ENCODE measurements around the gene BMERB1.
"Not testable (repeated sequence)": the region's sequence is repeated elsewhere in the genome, so short reads cannot be mapped to it uniquely, and the experiment has no call there.

Gene BMERB1

GRCh38 chr16:15434425-15435215 lies at the start of gene BMERB1:
BMERB1 (plus strand) TSS chr16:15434588; CDS start chr16:15434654, 66 bp downstream.
- peak; percentile 7 for DNase-seq

GRCh38 chr16:15388060-15388459 lies 46.3 kb upstream of the BMERB1 start:
- not testable (repeated sequence) for DNase-seq

GRCh38 chr16:15389916-15390315 lies 44.5 kb upstream of the BMERB1 start:
- not testable (repeated sequence) for DNase-seq

GRCh38 chr16:15393025-15393424 lies 41.4 kb upstream of the BMERB1 start:
- not testable (repeated sequence) for DNase-seq

- not testable (repeated sequence) for DNase-seq
These were observed 38.5 kb upstream of the BMERB1 start, which contains the start of gene MPV17L for GRCh38 chr16:15395631-15396508. MPV17L (plus strand) TSS chr16:15395754; CDS start chr16:15395898, 144 bp downstream.

- DNase-seq, result not testable (repeated sequence)
These were observed 37.9 kb upstream of the BMERB1 start for GRCh38 chr16:15396509-15396829.

- no peak for DNase-seq
These were observed 37.3 kb upstream of the BMERB1 start for GRCh38 chr16:15396948-15397594.

- DNase-seq, result no peak
These were observed 35.6 kb upstream of the BMERB1 start for GRCh38 chr16:15398618-15399316.

GRCh38 chr16:15399317-15399716 lies 35.1 kb upstream of the BMERB1 start:
- DNase-seq, result no peak

GRCh38 chr16:15400314-15400713 lies 34.1 kb upstream of the BMERB1 start:
- DNase-seq, result not testable (repeated sequence)

- no peak for DNase-seq
These were observed 32.4 kb upstream of the BMERB1 start for GRCh38 chr16:15401972-15402371.

GRCh38 chr16:15403392-15403995 lies 30.9 kb upstream of the BMERB1 start:
- no peak for DNase-seq

- not testable (repeated sequence) for DNase-seq
These were observed 30.3 kb upstream of the BMERB1 start for GRCh38 chr16:15404091-15404490.

- DNase-seq, result no peak
These were observed 29.6 kb upstream of the BMERB1 start for GRCh38 chr16:15404792-15405191.

GRCh38 chr16:15407756-15408155 lies 26.6 kb upstream of the BMERB1 start:
- not testable (repeated sequence) for DNase-seq

GRCh38 chr16:15409476-15409875 lies 24.9 kb upstream of the BMERB1 start:
- not testable (repeated sequence) for DNase-seq

- no peak for DNase-seq
These were observed 18.8 kb upstream of the BMERB1 start for GRCh38 chr16:15415511-15415985.

GRCh38 chr16:15417197-15417596 lies 17.2 kb upstream of the BMERB1 start:
- no peak for DNase-seq

- DNase-seq, result no peak
These were observed 16.2 kb upstream of the BMERB1 start for GRCh38 chr16:15418206-15418605.

GRCh38 chr16:15421696-15422095 lies 12.7 kb upstream of the BMERB1 start:
- not testable (repeated sequence) for DNase-seq

- DNase-seq, result no peak
These were observed 12.2 kb upstream of the BMERB1 start for GRCh38 chr16:15422222-15422621.

GRCh38 chr16:15425861-15426260 lies 8.5 kb upstream of the BMERB1 start:
- no peak for DNase-seq
